ENCODE data around the gene GSTM5.

GSTM5 gene

DNA sequence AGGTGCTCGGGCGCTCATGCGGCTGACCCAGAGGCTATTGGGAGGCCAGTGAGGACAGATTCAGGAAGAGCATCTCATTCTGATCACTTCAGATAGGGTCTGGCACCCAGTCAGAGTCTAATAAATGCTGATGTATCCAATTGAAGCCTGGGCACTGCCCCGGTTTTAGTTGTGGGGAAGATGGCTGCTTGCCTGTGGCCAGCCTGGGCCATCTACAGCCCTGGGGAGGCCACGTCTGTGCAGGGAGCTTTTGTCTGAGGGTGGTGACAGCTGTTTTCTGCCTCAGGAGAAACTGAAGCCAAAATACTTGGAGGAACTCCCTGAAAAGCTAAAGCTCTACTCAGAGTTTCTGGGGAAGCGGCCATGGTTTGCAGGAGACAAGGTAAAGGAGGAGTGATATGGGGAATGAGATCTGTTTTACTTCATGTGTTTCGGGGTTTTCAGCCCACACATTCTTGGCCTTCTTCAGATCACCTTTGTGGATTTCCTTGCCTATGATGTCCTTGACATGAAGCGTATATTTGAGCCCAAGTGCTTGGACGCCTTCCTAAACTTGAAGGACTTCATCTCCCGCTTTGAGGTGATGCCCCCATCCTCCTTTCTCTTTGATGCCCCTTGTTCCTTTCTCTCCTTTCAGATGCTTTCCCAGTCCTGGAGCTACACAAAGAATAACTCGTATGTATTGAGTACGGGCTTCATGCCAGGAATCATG, 2.8 kb downstream of the GSTM5 start:
- TF ChIP-seq, protein P1, sequence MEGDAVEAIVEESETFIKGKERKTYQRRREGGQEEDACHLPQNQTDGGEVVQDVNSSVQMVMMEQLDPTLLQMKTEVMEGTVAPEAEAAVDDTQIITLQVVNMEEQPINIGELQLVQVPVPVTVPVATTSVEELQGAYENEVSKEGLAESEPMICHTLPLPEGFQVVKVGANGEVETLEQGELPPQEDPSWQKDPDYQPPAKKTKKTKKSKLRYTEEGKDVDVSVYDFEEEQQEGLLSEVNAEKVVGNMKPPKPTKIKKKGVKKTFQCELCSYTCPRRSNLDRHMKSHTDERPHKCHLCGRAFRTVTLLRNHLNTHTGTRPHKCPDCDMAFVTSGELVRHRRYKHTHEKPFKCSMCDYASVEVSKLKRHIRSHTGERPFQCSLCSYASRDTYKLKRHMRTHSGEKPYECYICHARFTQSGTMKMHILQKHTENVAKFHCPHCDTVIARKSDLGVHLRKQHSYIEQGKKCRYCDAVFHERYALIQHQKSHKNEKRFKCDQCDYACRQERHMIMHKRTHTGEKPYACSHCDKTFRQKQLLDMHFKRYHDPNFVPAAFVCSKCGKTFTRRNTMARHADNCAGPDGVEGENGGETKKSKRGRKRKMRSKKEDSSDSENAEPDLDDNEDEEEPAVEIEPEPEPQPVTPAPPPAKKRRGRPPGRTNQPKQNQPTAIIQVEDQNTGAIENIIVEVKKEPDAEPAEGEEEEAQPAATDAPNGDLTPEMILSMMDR (conservative IDR thresholded peaks at IDR 0.05; ENCODE audit: low read depth, low read length) = no peak

DNA sequence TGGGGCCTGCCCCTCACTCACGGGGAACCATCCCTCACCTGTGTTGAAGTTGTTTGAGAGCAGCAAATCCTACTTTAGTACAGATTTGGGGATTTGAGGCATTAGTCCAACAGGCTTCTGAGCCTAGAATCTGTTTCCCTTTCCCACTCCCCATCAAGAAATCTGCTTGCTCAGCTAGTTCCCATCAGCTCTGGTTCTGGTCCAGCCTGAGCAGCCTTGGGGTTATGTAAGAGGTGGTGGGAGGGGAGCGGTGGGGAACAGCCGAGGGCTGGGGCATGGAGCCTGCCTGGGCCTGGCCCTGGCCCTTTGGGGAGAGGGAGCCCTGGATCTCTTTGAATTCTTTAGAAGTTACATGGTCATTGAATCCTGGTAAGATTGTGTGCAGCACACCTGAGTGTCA, 4.1 kb downstream of the GSTM5 start:
- TF ChIP-seq, protein P1 (conservative IDR thresholded peaks at IDR 0.05; ENCODE audit: low read depth, low read length) = no peak
- DNase-seq (ENCODE audit: low read depth) = no peak
- H3K4me3 ChIP-seq (ENCODE audit: low read length) = no peak overlapping the region

More for the DNA sequence above, 2.8 kb downstream of the GSTM5 start:
- no peak for DNase-seq (ENCODE audit: low read depth)
- H3K4me3 ChIP-seq (ENCODE audit: low read length) = no peak overlapping the region

DNA sequence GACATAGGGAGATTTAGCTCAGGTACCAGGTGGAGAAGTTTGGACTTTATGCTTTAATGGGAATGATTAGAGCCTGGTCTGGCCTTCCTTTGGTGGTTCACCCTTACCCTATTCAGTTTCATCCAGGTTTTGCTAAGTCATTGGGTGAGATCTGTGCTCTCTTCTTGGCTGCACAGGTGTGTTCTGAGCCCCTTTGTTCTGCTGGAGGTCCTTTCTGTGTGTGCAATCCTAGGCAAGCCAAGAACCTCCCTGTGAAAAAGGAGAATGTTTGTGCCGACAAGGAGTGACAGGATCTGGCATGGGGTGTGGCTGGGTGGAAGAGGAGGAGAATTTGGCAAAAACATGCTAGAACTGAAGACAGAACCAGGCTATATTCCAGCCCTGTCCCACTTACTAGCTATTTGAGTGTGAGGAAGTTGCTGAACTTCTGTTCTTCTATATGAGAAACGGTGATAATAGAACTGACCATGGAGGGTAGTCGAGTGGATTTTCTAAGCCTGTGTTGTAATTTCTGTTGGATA, 4.6 kb downstream of the GSTM5 start:
- DNase-seq (ENCODE audit: low read depth) = no peak
- TF ChIP-seq, protein P1 (conservative IDR thresholded peaks at IDR 0.05; ENCODE audit: low read depth, low read length) = no peak
- no peak overlapping the region for H3K4me3 ChIP-seq (ENCODE audit: low read length)

DNA sequence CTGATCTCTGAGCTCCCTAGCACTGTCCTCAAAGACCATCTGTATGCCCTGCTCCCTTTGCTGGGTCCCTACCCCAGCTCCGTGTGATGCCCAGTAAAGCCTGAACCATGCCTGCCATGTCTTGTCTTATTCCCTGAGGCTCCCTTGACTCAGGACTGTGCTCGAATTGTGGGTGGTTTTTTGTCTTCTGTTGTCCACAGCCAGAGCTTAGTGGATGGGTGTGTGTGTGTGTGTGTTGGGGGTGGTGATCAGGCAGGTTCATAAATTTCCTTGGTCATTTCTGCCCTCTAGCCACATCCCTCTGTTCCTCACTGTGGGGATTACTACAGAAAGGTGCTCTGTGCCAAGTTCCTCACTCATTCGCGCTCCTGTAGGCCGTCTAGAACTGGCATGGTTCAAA, 5.7 kb downstream of the GSTM5 start:
- TF ChIP-seq, protein P1 (conservative IDR thresholded peaks at IDR 0.05; ENCODE audit: low read depth, low read length) = no peak
- no peak overlapping the region for H3K4me3 ChIP-seq (ENCODE audit: low read length)
- no peak for DNase-seq (ENCODE audit: low read depth)

DNA sequence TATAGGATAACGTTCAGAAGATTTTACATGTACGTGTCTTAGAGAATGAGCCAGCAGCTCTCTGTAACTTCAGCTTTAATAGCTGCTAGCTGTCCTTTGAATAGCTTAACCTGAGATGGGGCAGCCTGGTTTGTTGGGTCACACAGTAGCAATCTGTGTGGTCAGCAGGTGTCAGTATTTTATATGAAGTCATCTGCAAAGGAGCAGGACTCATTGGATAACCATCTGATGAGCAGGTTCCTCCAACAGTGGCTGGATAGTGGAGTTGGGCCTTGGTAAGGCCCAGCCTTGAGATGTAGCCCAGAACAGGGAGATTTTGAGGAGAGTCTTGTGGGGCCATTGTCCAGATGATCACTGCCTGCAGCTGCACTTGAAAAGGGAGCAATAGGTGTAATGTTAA, 6.4 kb downstream of the GSTM5 start:
- TF ChIP-seq, protein P1 (conservative IDR thresholded peaks at IDR 0.05; ENCODE audit: low read depth, low read length) = peak; percentile 12
- H3K4me3 ChIP-seq (ENCODE audit: low read length) = no peak overlapping the region
- no peak for DNase-seq (ENCODE audit: low read depth)

DNA sequence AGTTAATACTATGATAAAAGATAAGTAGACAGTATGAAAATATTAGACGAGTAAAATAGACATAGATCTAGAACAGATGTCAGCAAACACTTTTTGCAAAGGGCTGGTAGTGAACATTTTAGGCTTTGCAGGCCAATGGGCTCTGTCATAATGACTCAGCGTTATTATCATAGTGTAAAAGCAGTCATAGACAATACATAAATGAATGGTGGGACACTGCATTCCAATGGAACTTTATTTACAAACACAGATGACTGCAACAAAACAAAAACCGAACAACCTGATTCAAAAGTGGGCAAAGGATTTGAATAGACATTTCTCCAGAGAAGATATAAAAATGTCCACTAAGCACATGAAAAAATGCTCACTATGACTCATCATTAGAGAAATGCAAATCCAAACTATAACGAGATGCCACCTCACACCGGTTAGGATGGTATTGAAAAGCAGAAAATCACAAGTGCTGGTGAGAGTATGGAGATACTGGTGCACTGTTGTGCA, 7.3 kb downstream of the GSTM5 start:
- TF ChIP-seq, protein P1 (conservative IDR thresholded peaks at IDR 0.05; ENCODE audit: low read depth, low read length) = no peak
- no peak overlapping the region for H3K4me3 ChIP-seq (ENCODE audit: low read length)
- DNase-seq (ENCODE audit: low read depth) = no peak

DNA sequence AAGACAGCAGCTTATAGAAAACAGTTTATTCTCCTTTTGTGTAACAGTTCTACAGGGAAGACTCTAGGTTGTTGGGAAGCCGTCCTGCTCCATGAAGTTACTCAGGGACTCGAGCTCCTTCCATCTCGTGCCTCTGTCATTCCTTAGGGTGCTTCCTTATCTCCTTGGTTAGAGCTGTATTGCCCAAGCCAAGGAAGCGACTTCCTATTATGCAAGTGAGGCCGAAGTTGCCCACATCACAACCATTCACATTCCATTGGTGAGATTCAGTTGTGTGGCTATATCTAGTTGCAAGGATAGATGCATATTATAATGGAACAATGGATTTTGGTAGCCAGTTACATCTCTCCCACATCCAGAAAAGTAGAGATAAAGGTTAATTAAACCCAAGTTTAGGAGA, 9.0 kb downstream of the GSTM5 start:
- TF ChIP-seq, protein P1 (conservative IDR thresholded peaks at IDR 0.05; ENCODE audit: low read depth, low read length) = no peak
- no peak overlapping the region for H3K4me3 ChIP-seq (ENCODE audit: low read length)
- no peak for DNase-seq (ENCODE audit: low read depth)
